DMS79 treated with DMSO at 0.1 percent for 48 hours (cell line): ENCODE measurements around the gene ADPRS.

Source experiments
- DNase-seq: peaks from one replicate; lab custom pipeline; 2025; lab: John Stamatoyannopoulos, UW

The ADPRS gene

GRCh38 chr1:36087233-36088123 is 1.2 kb upstream of the ADPRS start:
- no peak for DNase-seq

GRCh38 chr1:36088265-36088576 is 471 bp upstream of the ADPRS start:
- no peak for DNase-seq

- no peak for DNase-seq
These were observed 865 bp downstream of the ADPRS start for GRCh38 chr1:36089393-36090121.

GRCh38 chr1:36091141-36091540 is 2.4 kb downstream of the ADPRS start:
- no peak for DNase-seq

DNA sequence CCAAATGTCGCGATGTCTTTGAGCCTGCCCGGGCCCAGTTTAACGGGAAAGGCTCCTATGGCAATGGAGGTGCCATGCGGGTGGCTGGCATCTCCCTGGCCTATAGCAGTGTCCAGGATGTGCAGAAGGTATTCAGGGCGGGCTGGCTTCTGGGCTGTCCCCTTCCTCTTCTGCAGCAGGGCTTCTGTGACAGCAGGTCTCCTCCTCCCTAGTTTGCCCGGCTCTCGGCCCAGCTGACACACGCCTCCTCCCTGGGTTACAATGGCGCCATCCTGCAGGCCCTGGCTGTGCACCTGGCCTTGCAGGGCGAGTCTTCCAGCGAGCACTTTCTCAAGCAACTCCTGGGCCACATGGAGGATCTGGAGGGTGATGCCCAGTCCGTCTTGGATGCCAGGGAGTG is 3.0 kb downstream of the ADPRS start:
- no peak for DNase-seq

GRCh38 chr1:36092166-36092797 is 3.6 kb downstream of the ADPRS start:
- DNase-seq, result no peak

GRCh38 chr1:36092798-36093185 is 4.1 kb downstream of the ADPRS start:
- DNase-seq, result no peak

DNA sequence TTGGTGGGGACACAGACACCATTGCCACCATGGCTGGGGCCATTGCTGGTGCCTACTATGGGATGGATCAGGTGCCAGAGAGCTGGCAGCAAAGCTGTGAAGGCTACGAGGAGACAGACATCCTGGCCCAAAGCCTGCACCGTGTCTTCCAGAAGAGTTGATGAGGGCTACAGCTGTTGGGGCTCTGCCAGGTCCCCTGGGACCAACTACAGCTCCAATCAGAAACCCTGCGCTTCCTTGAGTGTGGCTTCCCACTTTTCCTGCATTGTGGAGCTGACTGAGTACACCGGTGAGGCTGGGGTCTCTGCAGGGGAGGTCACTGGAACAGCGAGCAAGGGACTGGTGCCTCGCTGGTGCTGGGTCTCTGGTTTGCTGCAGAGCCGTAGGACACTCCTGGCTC is 4.5 kb downstream of the ADPRS start:
- DNase-seq, result no peak

DNA sequence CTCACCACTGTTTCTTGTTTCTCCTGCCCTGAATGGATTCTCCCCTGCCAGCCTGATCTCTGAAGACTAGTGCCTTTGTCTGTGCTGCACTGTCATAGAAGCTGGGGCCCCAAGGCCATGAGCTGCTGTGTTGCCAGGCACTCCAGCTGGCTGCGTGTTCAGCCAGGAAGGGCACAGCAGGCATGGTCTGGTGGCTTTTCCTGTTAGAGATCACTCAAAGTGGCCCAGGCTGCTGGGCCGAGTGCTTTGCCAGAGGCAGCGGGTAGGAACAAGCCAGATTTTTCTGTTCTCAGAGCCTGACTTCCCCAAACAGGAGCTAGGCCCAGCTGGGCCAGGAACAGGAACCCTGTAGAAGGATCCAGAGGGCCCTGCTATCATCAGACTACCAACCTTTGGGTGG is 5.2 kb downstream of the ADPRS start:
- DNase-seq, result no peak

- no peak for DNase-seq
These were observed 5.9 kb downstream of the ADPRS start for GRCh38 chr1:36094621-36095061.

- no peak for DNase-seq
These were observed 7.2 kb downstream of the ADPRS start for GRCh38 chr1:36095760-36096405.

GRCh38 chr1:36096500-36097432 is 8.1 kb downstream of the ADPRS start:
- DNase-seq, result no peak

GRCh38 chr1:36097693-36098585 is 9.2 kb downstream of the ADPRS start:
- DNase-seq, result no peak

DNA sequence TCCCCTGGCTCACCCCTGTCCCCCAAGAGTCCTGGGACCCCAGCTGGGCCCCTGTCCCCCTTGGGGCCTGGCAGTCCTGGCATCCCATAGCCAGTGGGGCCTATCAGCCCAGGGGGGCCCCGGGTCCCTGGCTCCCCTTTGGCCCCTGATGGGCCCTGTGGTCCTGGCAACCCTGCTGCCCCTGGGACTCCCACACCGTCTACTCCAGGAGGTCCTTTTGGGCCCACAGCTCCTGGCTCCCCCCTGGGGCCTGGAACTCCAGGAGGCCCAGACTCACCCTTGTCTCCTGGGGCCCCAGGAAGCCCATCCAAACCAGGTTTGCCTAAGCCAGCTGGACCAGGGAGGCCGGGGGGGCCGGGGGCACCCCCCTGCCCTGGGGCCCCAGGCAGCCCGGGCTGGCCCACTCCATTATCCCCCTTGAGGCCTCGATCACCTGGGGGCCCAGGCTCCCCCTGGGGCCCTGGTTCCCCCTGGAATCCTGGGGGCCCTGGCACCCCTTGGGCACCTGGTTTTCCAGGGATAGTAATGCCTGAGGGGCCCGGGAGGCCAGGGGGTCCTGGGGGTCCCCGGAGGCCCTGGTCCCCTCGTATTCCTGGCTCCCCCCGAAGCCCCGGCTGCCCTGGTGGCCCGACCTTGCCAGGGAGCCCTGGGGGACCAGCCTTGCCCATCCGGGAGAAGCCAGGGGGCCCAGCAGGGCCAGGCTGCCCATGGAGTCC is 10.1 kb downstream of the ADPRS start:
- DNase-seq, result no peak

GRCh38 chr1:36099681-36100341 is 11.1 kb downstream of the ADPRS start:
- peak; percentile 78 for DNase-seq

- DNase-seq, result no peak
These were observed 11.7 kb downstream of the ADPRS start for GRCh38 chr1:36100376-36100775.

DNA sequence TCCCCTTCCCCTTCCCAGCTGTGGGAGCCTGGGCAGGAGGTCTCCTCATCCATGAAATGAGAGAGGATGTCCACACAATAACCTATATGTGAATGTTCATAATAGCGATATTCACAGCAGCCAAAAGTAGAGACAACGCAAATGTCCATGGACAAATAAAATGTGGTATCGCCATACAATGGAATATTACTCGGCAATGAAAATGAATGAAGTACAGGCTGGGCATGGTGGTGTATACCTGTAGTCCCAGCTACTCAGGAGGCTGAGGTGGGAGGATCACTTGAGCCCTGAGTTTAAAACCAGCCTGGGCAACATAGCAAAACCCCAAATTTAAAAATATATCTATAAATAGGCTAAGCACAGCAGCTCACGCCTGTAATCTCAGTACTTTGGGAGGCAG is 12.9 kb downstream of the ADPRS start:
- no peak for DNase-seq

GRCh38 chr1:36106269-36106668 is 17.6 kb downstream of the ADPRS start:
- no peak for DNase-seq

DNA sequence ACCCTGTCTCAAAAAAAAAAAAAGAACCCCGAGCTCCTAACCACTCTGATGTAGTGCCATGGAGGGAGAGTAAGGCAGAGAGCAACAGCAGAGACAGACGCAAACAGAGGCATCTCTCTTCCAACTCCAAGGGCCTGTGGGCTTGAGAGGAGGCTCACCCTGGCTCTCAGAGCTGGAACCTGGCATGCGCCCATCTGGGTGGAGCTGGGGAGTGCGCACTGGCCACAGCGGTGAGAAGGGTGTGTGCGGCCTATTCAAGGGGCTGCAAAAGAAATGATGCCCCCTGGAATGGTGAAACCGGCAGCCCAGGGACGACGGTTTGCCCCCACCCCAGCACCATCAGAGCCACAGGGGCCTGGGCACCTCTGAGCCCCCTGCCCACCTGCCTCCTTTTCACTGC is 18.7 kb downstream of the ADPRS start:
- no peak for DNase-seq
